ENCODE results near the gene GARNL3. TPM values are rescaled to one million over a fixed set of nuclear protein-coding genes. Genes with fewer than 3 reads are reported as not detected.

Gene GARNL3
- total and polyA plus RNA-seq, 2 donors (not counting 3 experiments of a cell fraction or from before 2014, with no cell fraction given): 1.4 to 8.3 TPM

DNA sequence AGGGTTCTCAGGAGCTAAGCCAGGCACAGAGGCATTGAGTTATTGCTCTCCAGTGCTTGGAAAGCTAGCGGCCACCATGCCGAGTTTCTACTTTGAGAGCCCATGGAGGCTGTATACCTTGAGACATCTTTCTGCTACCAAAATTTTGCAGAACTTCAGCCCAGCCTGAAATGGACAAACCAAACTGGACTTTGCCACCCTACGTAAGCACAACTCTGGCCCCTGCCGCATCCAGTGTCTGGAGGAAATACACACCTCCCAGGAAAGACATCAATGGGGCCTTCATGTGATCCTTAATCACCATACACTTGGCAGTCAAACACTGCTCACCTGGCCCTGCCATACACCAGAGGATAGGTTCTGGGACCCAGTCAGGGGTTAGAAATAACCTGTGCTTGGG is 27.8 kb downstream of the GARNL3 start:
- CTCF ChIA-PET: interaction anchor here (0.9 to 1.8 kb wide), 2 partner anchors 19 to 56 kb away, joined by 3 to 5 read pairs; no protein-coding TSS in a partner anchor
- intact Hi-C loops (cut with micrococcal nuclease): no loop called here
- dilution Hi-C loops (cut with MboI; ENCODE audit: extremely low pct_ligation_motif_present, low sequenced_read_pairs): no loop called here

DNA sequence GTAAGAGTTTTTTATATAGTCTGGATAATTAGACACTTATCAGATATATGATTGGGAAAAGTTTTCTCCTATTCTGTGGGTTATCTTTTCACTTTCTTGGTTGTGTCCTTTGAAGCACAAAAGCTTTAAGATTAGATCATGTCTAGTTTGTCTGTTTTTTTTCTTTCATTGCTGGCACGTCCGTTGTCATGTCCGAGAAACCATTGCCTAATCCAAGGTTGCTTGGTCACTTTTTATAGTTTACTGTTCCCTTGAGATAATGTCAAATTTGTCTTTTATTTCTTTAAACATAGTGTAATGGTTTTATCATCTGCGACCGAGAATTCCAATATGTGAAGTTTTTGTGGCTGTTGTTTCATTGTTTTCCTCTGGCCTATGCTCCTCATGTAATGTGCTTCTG is 28.8 kb downstream of the GARNL3 start:
- dilution Hi-C loops (cut with MboI; ENCODE audit: extremely low pct_ligation_motif_present, low sequenced_read_pairs): no loop called here
- DNase-seq (ENCODE audit: low read depth, low spot score) (no peak), FAIRE-seq (no peak)
- no peak for TF ChIP-seq POLR2AphosphoS5 (IDR thresholded peaks at IDR 0.05; ENCODE audit: insufficient read depth, low read depth, low read length)
- TF ChIP-seq POLR2A (IDR thresholded peaks at IDR 0.05; ENCODE audit: low read depth, low read length): no peak
- TF ChIP-seq, protein P1, sequence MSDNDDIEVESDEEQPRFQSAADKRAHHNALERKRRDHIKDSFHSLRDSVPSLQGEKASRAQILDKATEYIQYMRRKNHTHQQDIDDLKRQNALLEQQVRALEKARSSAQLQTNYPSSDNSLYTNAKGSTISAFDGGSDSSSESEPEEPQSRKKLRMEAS (IDR thresholded peaks at IDR 0.05; ENCODE audit: insufficient read depth, insufficient read length): no peak
- TF ChIP-seq EZH2 (IDR thresholded peaks at IDR 0.05; ENCODE audit: borderline replicate concordance, low read depth, low read length, severe bottlenecking): no peak
- TF ChIP-seq FOS (IDR thresholded peaks at IDR 0.05; ENCODE audit: borderline replicate concordance, insufficient read depth, low read length): no peak
- TF ChIP-seq, protein P2, sequence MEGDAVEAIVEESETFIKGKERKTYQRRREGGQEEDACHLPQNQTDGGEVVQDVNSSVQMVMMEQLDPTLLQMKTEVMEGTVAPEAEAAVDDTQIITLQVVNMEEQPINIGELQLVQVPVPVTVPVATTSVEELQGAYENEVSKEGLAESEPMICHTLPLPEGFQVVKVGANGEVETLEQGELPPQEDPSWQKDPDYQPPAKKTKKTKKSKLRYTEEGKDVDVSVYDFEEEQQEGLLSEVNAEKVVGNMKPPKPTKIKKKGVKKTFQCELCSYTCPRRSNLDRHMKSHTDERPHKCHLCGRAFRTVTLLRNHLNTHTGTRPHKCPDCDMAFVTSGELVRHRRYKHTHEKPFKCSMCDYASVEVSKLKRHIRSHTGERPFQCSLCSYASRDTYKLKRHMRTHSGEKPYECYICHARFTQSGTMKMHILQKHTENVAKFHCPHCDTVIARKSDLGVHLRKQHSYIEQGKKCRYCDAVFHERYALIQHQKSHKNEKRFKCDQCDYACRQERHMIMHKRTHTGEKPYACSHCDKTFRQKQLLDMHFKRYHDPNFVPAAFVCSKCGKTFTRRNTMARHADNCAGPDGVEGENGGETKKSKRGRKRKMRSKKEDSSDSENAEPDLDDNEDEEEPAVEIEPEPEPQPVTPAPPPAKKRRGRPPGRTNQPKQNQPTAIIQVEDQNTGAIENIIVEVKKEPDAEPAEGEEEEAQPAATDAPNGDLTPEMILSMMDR (IDR thresholded peaks at IDR 0.05; ENCODE audit: extremely low read depth in 1 of 2, insufficient read depth in 1 of 2, low read depth in 1 of 2, low read length in 2 of 2): no peak
- TF ChIP-seq JUN (IDR thresholded peaks at IDR 0.05; ENCODE audit: borderline replicate concordance, insufficient read depth, insufficient read length, low read depth): no peak
- no peak for TF ChIP-seq GATA2 (IDR thresholded peaks at IDR 0.05; ENCODE audit: insufficient read depth, insufficient read length, low read depth, low read length)
- TF ChIP-seq MYC (IDR thresholded peaks at IDR 0.05; ENCODE audit: low read depth, low read length): no peak
- no TSS peak for BruUV-seq (replicated peaks)
- no peaks in the 10 kb centered on the region for H3K9me3 ChIP-seq (replicated peaks; ENCODE audit: control insufficient read depth, insufficient read depth, low read length)
- H4K20me1 ChIP-seq (replicated peaks; ENCODE audit: control insufficient read depth, extremely low read depth, insufficient read depth, low read length): no peaks in the 10 kb centered on the region
- no peak overlapping the region for H3K4me3 ChIP-seq (replicated peaks in 1 of 3; ENCODE audit: insufficient read depth in 1 of 3, low read depth in 1 of 3, low read length in 3 of 3)
- no peak overlapping the region for H2AFZ ChIP-seq (ENCODE audit: low read depth, low read length)
- no peaks in the 10 kb centered on the region for H3K79me2 ChIP-seq (ENCODE audit: control insufficient read depth, insufficient read depth, low read length)
- H3K4me1 ChIP-seq (ENCODE audit: control insufficient read depth, extremely low read depth, insufficient read depth, low read length): no peaks in the 10 kb centered on the region
- no peak overlapping the region for H3K9ac ChIP-seq (replicated peaks; ENCODE audit: extremely low read depth, insufficient read depth, low read length)
- H3K27me3 ChIP-seq (ENCODE audit: control insufficient read depth in 2 of 2, insufficient read depth in 2 of 2, low read length in 2 of 2): no peaks in the 10 kb centered on the region
- no peaks in the 10 kb centered on the region for H3K36me3 ChIP-seq (ENCODE audit: control insufficient read depth in 2 of 2, extremely low read depth in 1 of 2, insufficient read depth in 2 of 2, low read length in 2 of 2)
- CTCF ChIA-PET: no interaction called here
- POLR2A ChIA-PET: no interaction called here
- H3K9me1 ChIP-seq (replicated peaks; ENCODE audit: control insufficient read depth, extremely low read depth, insufficient read depth, low read length): no peaks in the 10 kb centered on the region
- intact Hi-C loops (cut with micrococcal nuclease): no loop called here
- no peak overlapping the region for H3K27ac ChIP-seq (ENCODE audit: insufficient read depth, low read depth, low read length)
- H3K4me2 ChIP-seq (ENCODE audit: insufficient read depth, low read length): no peak overlapping the region

More for the DNA sequence above, 27.8 kb downstream of the GARNL3 start:
- H3K9ac ChIP-seq (replicated peaks; ENCODE audit: extremely low read depth, insufficient read depth, low read length): no peak overlapping the region
- no peak overlapping the region for H2AFZ ChIP-seq (ENCODE audit: low read depth, low read length)
- DNase-seq (ENCODE audit: low read depth, low spot score): no peak
- no peak for FAIRE-seq
- no peak overlapping the region for H3K4me2 ChIP-seq (ENCODE audit: insufficient read depth, low read length)
- no TSS peak for BruUV-seq (replicated peaks)
- no peaks in the 10 kb centered on the region for H3K27me3 ChIP-seq (ENCODE audit: control insufficient read depth in 2 of 2, insufficient read depth in 2 of 2, low read length in 2 of 2)
- no peaks in the 10 kb centered on the region for H3K79me2 ChIP-seq (ENCODE audit: control insufficient read depth, insufficient read depth, low read length)
- no peak overlapping the region for H3K27ac ChIP-seq (ENCODE audit: insufficient read depth, low read depth, low read length)
- no peaks in the 10 kb centered on the region for H4K20me1 ChIP-seq (replicated peaks; ENCODE audit: control insufficient read depth, extremely low read depth, insufficient read depth, low read length)
- H3K36me3 ChIP-seq (ENCODE audit: control insufficient read depth in 2 of 2, extremely low read depth in 1 of 2, insufficient read depth in 2 of 2, low read length in 2 of 2): no peaks in the 10 kb centered on the region
- H3K4me1 ChIP-seq (ENCODE audit: control insufficient read depth, extremely low read depth, insufficient read depth, low read length): no peaks in the 10 kb centered on the region
- no peaks in the 10 kb centered on the region for H3K9me1 ChIP-seq (replicated peaks; ENCODE audit: control insufficient read depth, extremely low read depth, insufficient read depth, low read length)
- no peak for TF ChIP-seq JUN (IDR thresholded peaks at IDR 0.05; ENCODE audit: borderline replicate concordance, insufficient read depth, insufficient read length, low read depth)
- H3K9me3 ChIP-seq (replicated peaks; ENCODE audit: control insufficient read depth, insufficient read depth, low read length): no peaks in the 10 kb centered on the region
- POLR2A ChIA-PET: no interaction called here
- H3K4me3 ChIP-seq (replicated peaks in 1 of 3; ENCODE audit: insufficient read depth in 1 of 3, low read depth in 1 of 3, low read length in 3 of 3): no peak overlapping the region
